GM23248 (cell line): ENCODE data around the gene ZBTB45. TPM values are rescaled to one million over a fixed set of nuclear protein-coding genes. Genes with fewer than 3 reads are reported as not detected.

ENCODE experiments used
- DNase-seq: peaks from one replicate; pipeline ENCODE4 v3.0.0-alpha.2; 2015
- H2AFZ ChIP-seq: fragments of 200-600 bp; sonication (generic); 2 replicates; pipeline ENCODE4 v1.6.1; 2016; ENCODE audit warnings: antibody characterized with exemption
- H3F3A ChIP-seq: fragments of 200-600 bp; sonication (generic); 2 replicates; pipeline ENCODE4 v1.6.1; 2016; ENCODE audit warnings: mild to moderate bottlenecking, antibody characterized with exemption, mixed run types; ENCODE audit not compliant: insufficient read depth
- H3K27ac ChIP-seq: fragments of 200-600 bp; sonication (generic); 2 replicates; pipeline ENCODE4 v1.5.1; 2016; ENCODE audit warnings: mild to moderate bottlenecking
- H3K27me3 ChIP-seq: fragments of 200-600 bp; sonication (generic); replicated peaks from 2 replicates; pipeline ENCODE4 v1.6.1; 2016; ENCODE audit warnings: mild to moderate bottlenecking; ENCODE audit not compliant: insufficient read depth
- H3K36me3 ChIP-seq: fragments of 200-600 bp; sonication (generic); 2 replicates; pipeline ENCODE4 v1.6.1; 2016; ENCODE audit warnings: low read depth, mild to moderate bottlenecking
- H3K4me1 ChIP-seq: fragments of 200-600 bp; sonication (generic); 2 replicates; pipeline ENCODE4 v1.6.1; 2016; ENCODE audit warnings: mild to moderate bottlenecking; ENCODE audit not compliant: insufficient read depth
- H3K4me2 ChIP-seq: fragments of 200-600 bp; sonication (generic); one replicate; pipeline ENCODE4 v1.6.1; 2016; ENCODE audit warnings: mild to moderate bottlenecking; ENCODE audit not compliant: unreplicated experiment
- H3K4me3 ChIP-seq: fragments of 200-600 bp; sonication (generic); 2 replicates; pipeline ENCODE4 v1.5.1; 2016; ENCODE audit warnings: mild to moderate bottlenecking
- H3K79me2 ChIP-seq: fragments of 200-600 bp; sonication (generic); 2 replicates; pipeline ENCODE4 v1.6.1; 2016; ENCODE audit warnings: mild to moderate bottlenecking; ENCODE audit not compliant: insufficient read depth
- H3K9ac ChIP-seq: fragments of 200-600 bp; sonication (generic); 2 replicates; pipeline ENCODE4 v1.6.1; 2016; ENCODE audit warnings: mild to moderate bottlenecking
- H3K9me2 ChIP-seq: fragments of 200-600 bp; sonication (generic); 2 replicates; pipeline ENCODE4 v1.6.1; 2016; ENCODE audit warnings: mixed run types, mild to moderate bottlenecking, moderate library complexity; ENCODE audit not compliant: insufficient read depth
- H3K9me3 ChIP-seq: fragments of 200-600 bp; sonication (generic); one replicate; pipeline ENCODE4 v1.6.1; 2017; ENCODE audit warnings: low read depth
- H4K20me1 ChIP-seq: fragments of 200-600 bp; sonication (generic); 2 replicates; pipeline ENCODE4 v1.6.0; 2016; ENCODE audit not compliant: insufficient read depth
- EZH2 ChIP-seq: fragments of 200-600 bp; sonication (generic); IDR thresholded peaks from 2 replicates; pipeline ENCODE4 v1.6.1; 2018; ENCODE audit warnings: antibody characterized with exemption, mild to moderate bottlenecking; ENCODE audit not compliant: insufficient read depth, poor library complexity, severe bottlenecking
- EZH2phosphoT487 ChIP-seq: fragments of 200-600 bp; sonication (generic); IDR thresholded peaks from 2 replicates; pipeline ENCODE4 v1.6.1; 2018; ENCODE audit warnings: antibody characterized with exemption, moderate library complexity, mild to moderate bottlenecking, low read depth; ENCODE audit not compliant: insufficient read depth
- WGBS, 2 experiments: methylation state at CpG; one replicate each; pipeline ENCODE4 v1.1.6; 2015 to 2017; ENCODE audit warnings: low lambda C conversion rate in 2 of 2, low coverage in 1 of 2; ENCODE audit errors: missing lambda C conversion rate in 2 of 2; 5-methylcytosine and 5-hydroxymethylcytosine counted together
- in situ Hi-C: fragments of 300-500 bp; cut with MboI; formaldehyde crosslinking; loops from 2 replicates; pipeline ENCODE4 v1.15.0; 2020
- polyA plus RNA-seq: library from polyadenylated mRNA; unstranded; fragments of >200 nt; fragmentation: Nextera tagmentation; extraction: Ambion mirVana; gene quantifications from 2 replicates; pipeline ENCODE4 v1.2.1, GENCODE V29; 2016
- total RNA-seq: library from RNA; depleted of rRNA; stranded (reverse); fragments of >200 nt; shearing (Covaris generic); gene quantifications from 2 replicates; pipeline ENCODE4 v1.2.3, GENCODE V29; 2014

Gene ZBTB45
- total and polyA plus RNA-seq, 2 experiments from 2014 or later: 9.0 to 16.0 TPM

DNA sequence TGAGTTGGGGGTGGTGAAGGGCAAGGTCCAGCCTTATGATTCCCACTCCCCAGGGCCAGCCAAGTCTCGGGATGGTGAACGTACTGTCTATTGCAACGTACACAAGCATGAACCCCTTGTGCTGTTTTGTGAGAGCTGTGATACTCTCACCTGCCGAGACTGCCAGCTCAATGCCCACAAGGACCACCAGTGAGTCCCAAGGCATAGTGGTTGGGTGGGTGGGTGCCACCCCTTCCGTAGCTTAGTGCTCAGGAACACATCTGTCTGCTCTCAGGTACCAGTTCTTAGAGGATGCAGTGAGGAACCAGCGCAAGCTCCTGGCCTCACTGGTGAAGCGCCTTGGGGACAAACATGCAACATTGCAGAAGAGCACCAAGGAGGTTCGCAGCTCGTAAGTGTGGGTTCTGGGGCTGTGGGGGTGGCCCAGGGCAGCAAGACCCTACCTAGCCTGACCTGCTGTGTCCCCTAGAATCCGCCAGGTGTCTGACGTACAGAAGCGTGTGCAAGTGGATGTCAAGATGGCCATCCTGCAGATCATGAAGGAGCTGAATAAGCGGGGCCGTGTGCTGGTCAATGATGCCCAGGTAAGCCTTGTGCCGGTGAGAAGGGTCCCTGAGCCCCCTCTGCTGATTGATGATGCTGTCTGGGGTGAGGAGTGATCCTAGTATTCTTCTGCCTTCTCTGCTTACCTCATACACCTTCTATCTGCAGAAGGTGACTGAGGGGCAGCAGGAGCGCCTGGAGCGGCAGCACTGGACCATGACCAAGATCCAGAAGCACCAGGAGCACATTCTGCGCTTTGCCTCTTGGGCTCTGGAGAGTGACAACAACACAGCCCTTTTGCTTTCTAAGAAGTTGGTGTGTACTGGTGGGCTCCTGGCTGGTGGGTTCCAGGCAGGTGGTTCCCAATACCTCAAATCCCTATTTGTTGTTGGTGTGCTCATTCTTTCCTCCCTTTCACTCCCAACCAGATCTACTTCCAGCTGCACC lies 28.0 kb upstream of the ZBTB45 start:
- H3K36me3 ChIP-seq: peaks cover 46% of the 10 kb centered on the region
- H3F3A ChIP-seq: peaks cover 20% of the 10 kb centered on the region; the same call in 1 of the 2 replicates
- no peak for DNase-seq
- H3K9me3 ChIP-seq: no peaks in the 10 kb centered on the region
- H3K4me1 ChIP-seq: peaks cover 10% of the 10 kb centered on the region; the same call in 1 of the 2 replicates
- no peaks in the 10 kb centered on the region for H3K27me3 ChIP-seq
- peak overlapping the region; percentile 12; the same call in 1 of the 2 replicates for H3K9ac ChIP-seq
- no peaks in the 10 kb centered on the region for H3K9me2 ChIP-seq
- no peak overlapping the region for H3K4me2 ChIP-seq
- no peak overlapping the region for H3K4me3 ChIP-seq
- H2AFZ ChIP-seq: no peak overlapping the region
- WGBS, 2 experiments: 93% methylated on average over 18 of the region's 18 CpGs
- H3K27ac ChIP-seq: no peak overlapping the region
- H3K79me2 ChIP-seq: peaks cover 80% of the 10 kb centered on the region
- peaks cover 14% of the 10 kb centered on the region; the same call in 1 of the 2 replicates for H4K20me1 ChIP-seq
- in situ Hi-C loops: no loop called here
- TF ChIP-seq EZH2phosphoT487: no peak
- TF ChIP-seq EZH2: no peak

DNA sequence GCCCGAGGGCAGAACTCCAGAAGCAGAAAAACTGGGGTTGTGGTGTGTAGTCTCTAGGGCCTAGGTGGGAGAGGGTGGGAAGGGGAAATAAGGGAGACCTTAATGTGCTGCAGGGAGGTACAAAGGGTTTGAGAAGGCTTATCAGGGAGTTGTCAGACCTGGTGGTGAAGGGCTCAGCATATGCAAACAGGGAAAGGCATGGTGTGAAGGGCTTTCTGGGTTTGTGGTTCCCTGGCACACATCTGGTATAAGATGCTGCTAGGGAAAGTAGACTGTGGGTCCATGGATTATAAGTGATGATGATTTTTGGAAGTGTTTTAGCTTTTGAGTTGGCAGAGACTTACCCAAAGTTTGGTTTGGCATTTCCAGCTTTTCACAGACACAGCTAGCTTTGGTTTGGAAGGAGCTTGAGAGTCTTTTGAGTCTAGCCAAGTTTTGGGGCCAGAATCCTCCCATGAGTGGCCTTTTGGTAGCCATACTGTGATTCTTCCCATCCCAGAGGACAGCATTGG lies 26.5 kb upstream of the ZBTB45 start:
- no peak for TF ChIP-seq EZH2
- TF ChIP-seq EZH2phosphoT487: no peak
- peaks cover 4% of the 10 kb centered on the region; the same call in 1 of the 2 replicates for H3F3A ChIP-seq
- H3K27ac ChIP-seq: no peak overlapping the region
- DNase-seq: no peak
- in situ Hi-C loops: no loop called here
- no peaks in the 10 kb centered on the region for H3K9me2 ChIP-seq
- H3K9ac ChIP-seq: peak overlapping the region; percentile 96
- peaks cover 10% of the 10 kb centered on the region; the same call in 1 of the 2 replicates for H3K4me1 ChIP-seq
- H3K27me3 ChIP-seq: no peaks in the 10 kb centered on the region
- no peak overlapping the region for H2AFZ ChIP-seq
- peaks cover 14% of the 10 kb centered on the region; the same call in 1 of the 2 replicates for H4K20me1 ChIP-seq
- peaks cover 64% of the 10 kb centered on the region for H3K79me2 ChIP-seq
- peaks cover 34% of the 10 kb centered on the region for H3K36me3 ChIP-seq
- H3K4me2 ChIP-seq: peak overlapping the region; percentile 96
- no peaks in the 10 kb centered on the region for H3K9me3 ChIP-seq
- 20 to 45% methylated on average over 1 of the region's 1 CpG for WGBS, 2 experiments
- H3K4me3 ChIP-seq: peak overlapping the region; percentile 98

DNA sequence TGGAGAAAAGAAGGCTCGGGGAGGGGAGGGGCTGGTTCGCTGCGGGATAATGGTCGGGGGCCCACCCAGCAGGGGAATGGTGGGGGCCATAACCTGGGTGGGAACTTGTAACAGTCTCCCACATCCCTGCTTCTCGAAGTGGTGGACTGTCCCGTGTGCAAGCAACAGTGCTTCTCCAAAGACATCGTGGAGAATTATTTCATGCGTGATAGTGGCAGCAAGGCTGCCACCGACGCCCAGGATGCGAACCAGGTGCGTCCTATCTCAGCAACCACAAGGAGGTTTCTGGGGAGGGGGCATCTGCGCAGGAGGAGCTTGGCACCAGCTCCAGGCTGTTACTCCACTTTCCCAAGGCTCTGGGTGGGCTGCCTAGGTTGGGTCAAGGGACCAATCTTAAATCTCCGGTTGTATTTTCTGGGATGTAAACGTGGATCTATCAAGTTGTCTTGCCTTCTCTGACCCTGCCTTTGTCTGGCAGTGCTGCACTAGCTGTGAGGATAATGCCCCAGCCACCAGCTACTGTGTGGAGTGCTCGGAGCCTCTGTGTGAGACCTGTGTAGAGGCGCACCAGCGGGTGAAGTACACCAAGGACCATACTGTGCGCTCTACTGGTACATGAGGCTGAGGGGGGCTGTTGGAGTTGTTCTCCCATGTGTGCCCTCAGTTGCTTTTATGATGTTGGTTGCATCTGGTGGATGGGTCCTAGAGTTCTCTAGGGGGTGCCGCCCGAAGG lies 25.8 kb upstream of the ZBTB45 start:
- Histone ChIP-seq H2AFZ (no peak overlapping the region), H3F3A (no peaks in the 10 kb centered on the region), H3K9me3 (no peaks in the 10 kb centered on the region), H3K79me2 (peaks cover 58% of the 10 kb centered on the region), H3K9ac (peak overlapping the region; percentile 96), H3K27ac (peak overlapping the region; percentile 89), H3K27me3 (no peaks in the 10 kb centered on the region), H3K4me2 (peak overlapping the region; percentile 96), H3K4me3 (peak overlapping the region; percentile 98), H3K36me3 (peaks cover 29% of the 10 kb centered on the region), H3K4me1 (peaks cover 10% of the 10 kb centered on the region; the same call in 1 of the 2 replicates), H3K9me2 (no peaks in the 10 kb centered on the region), H4K20me1 (peaks cover 14% of the 10 kb centered on the region; the same call in 1 of the 2 replicates)
- in situ Hi-C loops: no loop called here
- 3 to 8% methylated on average over 16 to 21 of the region's 21 CpGs for WGBS, 2 experiments
- no peak for TF ChIP-seq EZH2
- TF ChIP-seq EZH2phosphoT487: no peak
- peak; percentile 47 for DNase-seq
